Heart left ventricle (tissue), 16 donors: ENCODE data around the gene DGUOK. TPM values are rescaled to one million over a fixed set of nuclear protein-coding genes. Genes with fewer than 3 reads are reported as not detected.

Experiments
- ATAC-seq, 4 donors: fragments of 200-7000 bp; cut with Tn5 transposase; one replicate each; pipeline ENCODE4 v1.9.1; 2020 to 2022; ENCODE audit warnings: moderate library complexity in 4 of 4, mild to moderate bottlenecking in 3 of 4, moderate number of reproducible peaks in 1 of 4
- DNase-seq, 5 donors: peaks; one replicate each; pipeline ENCODE4 v3.0.0-alpha.2; 2020
- H3K27ac ChIP-seq, 12 donors: fragments of 200-600 bp; sonication (generic) in 4 of 12; one replicate each; pipeline versions ENCODE4 v1.5.0 to v1.8.0; 2016 to 2022; ENCODE audit warnings: mild to moderate bottlenecking in 2 of 12
- H3K27me3 ChIP-seq, 9 donors: fragments of 200-600 bp; sonication (generic) in 2 of 9; one replicate each; pipeline versions ENCODE4 v1.5.1 to v1.8.0; 2016 to 2022; ENCODE audit warnings: mild to moderate bottlenecking in 3 of 9
- H3K36me3 ChIP-seq, 9 donors: fragments of 200-600 bp; sonication (generic) in 2 of 9; one replicate each; pipeline versions ENCODE4 v1.5.0 to v1.8.0; 2018 to 2022; ENCODE audit warnings: mild to moderate bottlenecking in 2 of 9
- H3K4me1 ChIP-seq, 12 donors: fragments of 200-600 bp; sonication (generic) in 4 of 12; one replicate each; pipeline versions ENCODE4 v1.5.0 to v1.8.0; 2016 to 2022; ENCODE audit warnings: mild to moderate bottlenecking in 3 of 12
- H3K4me3 ChIP-seq, 12 donors: fragments of 200-600 bp; sonication (generic) in 4 of 12; one replicate each; pipeline versions ENCODE4 v1.5.0 to v1.8.0; 2017 to 2022; ENCODE audit warnings: mild to moderate bottlenecking in 9 of 12, moderate library complexity in 4 of 12
- H3K9me3 ChIP-seq, 12 donors: fragments of 200-600 bp; sonication (generic) in 4 of 12; one replicate each; pipeline versions ENCODE4 v1.5.0 to v1.8.0; 2016 to 2022; ENCODE audit warnings: mild to moderate bottlenecking in 1 of 12
- POLR2A ChIP-seq, 2 donors: fragments of 450-650 bp; IDR thresholded peaks; one replicate each; pipeline ENCODE4 v1.6.1; 2017; ENCODE audit warnings: antibody characterized with exemption in 2 of 2, mild to moderate bottlenecking in 2 of 2, moderate library complexity in 2 of 2
- WGBS, 4 donors: extraction: QIAGEN DNeasy Blood & Tissue Kit in 2 of 4; methylation state at CpG; one replicate each; pipeline versions ENCODE4 v1.1.5 to v1.1.7; 2013 to 2018; 5-methylcytosine and 5-hydroxymethylcytosine counted together
- intact Hi-C, 10 donors: fragments of 100-400 bp; cut with DNase I; formaldehyde crosslinking; loops; one replicate each; pipeline versions ENCODE4 v1.11.1 to v1.14.2; 2022
- polyA plus RNA-seq, 2 donors: library from polyadenylated mRNA; stranded (reverse); fragments of 200-250 nt; gene quantifications; one replicate each; pipeline ENCODE4 v1.2.3, GENCODE V29; 2013
- total RNA-seq, 9 donors: library from RNA; depleted of rRNA in 2 of 9; stranded (reverse); fragments of >200 nt in 2 of 9; fragmentation: NEBNext Ultra II Directional in 3 of 9; extraction: Animal tissue kit (Norgen Biotek cat#: 25700) in 3 of 9; gene quantifications; one replicate each; pipeline versions ENCODE4 v1.1.0 to v1.2.4, GENCODE V29; 2016 to 2023
- TF ChIP-seq, protein P1 (sequence below), 12 donors: fragments of 200-600 bp; sonication (generic) in 4 of 12; IDR thresholded peaks; one replicate each; pipeline versions ENCODE4 v1.5.0 to v1.8.0; 2018 to 2022; ENCODE audit warnings: antibody characterized with exemption in 12 of 12, mild to moderate bottlenecking in 5 of 12
- donor health status: ischemic (EF 13 %, LVEDD 7.1; RV severe dilation, severe dysfunction).
- donor health status: healthy with polysubstance abuse.
- donor health status: DM: no; HTN: yes; CAD: no.
- donor health status: DM: no; HTN: no; CAD: no.
- donor health status: ischemic (EF 25% LVEDD 6.9; RV normal size, moderate dysfunction).
- donor health status: ischemic (EF 25% LVEDD 5.7; RV mildly dilated, moderate dysfunction).
- donor health status: healthy.
- donor health status: DM: yes; HTN: yes; CAD: no.
- donor health status: ischemic (EF 35%, LVEDD 5.7; RV mildly dilated, moderate dysfunction).
- donor health status: nonischemic (EF 11% LVEDD 7.7; RV severe dilation, severe dysfunction).
- donor health status: DM: yes; HTN: yes; CAD: no.
- donor health status: PGD.
- donor health status: ischemic (EF 29% LVEDD 5.4; RV normal size, mild dysfunction).
- donor health status: nonischemic (EF 23%, LVEDD 6.1; RV moderate dilation, normal function).

Gene DGUOK
- total and polyA plus RNA-seq, 11 donors, result 22.6 to 49.2 (median 26.1) TPM

DNA sequence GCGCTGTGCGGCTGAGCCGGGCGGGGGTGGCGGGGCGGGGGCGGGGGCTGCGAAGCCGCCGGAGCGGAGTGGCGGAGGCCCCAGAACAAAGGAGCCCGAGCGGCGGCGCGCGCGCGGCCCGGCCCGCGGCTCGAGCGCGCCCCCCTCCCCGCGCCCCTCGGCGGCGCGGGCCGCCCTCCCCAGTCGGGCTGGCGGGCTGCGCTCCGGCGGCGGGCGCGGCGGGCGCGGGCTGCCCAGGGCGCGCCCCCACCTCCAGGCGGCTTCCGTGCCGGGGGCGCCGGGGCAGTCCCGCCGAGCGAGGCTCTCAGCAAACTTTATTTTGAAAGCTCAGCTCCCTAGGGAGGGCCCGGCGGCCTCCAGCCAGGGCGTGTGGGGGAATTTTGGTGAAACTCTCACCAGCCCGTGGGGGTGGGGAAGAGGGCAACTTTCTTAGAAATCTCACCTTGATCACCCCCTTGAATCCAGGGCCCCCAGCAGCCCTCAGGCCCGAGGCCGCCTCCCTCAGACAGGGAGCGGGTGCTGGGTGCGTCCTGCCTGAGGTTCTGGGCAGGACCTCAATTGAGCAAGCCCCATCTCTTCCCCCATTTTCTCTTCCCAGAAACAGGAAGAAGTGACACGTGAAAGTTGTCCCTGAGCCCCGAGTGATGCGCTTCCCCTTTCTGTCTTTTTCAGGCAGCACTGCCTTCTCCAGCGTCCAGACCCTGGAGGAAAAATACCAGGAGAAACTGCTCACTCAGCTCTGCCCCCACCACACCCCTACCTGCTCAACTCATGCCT, 58.8 kb downstream of the DGUOK start:
- peak overlapping the region in 10 of 12 donors; percentile 46 to 95 (median 64) for H3K27ac ChIP-seq
- no peaks in the 10 kb centered on the region for H3K9me3 ChIP-seq
- TF ChIP-seq POLR2A (IDR thresholded peaks at IDR 0.05), result peak in 1 of 2 donors; percentile 38
- TF ChIP-seq, protein P1, sequence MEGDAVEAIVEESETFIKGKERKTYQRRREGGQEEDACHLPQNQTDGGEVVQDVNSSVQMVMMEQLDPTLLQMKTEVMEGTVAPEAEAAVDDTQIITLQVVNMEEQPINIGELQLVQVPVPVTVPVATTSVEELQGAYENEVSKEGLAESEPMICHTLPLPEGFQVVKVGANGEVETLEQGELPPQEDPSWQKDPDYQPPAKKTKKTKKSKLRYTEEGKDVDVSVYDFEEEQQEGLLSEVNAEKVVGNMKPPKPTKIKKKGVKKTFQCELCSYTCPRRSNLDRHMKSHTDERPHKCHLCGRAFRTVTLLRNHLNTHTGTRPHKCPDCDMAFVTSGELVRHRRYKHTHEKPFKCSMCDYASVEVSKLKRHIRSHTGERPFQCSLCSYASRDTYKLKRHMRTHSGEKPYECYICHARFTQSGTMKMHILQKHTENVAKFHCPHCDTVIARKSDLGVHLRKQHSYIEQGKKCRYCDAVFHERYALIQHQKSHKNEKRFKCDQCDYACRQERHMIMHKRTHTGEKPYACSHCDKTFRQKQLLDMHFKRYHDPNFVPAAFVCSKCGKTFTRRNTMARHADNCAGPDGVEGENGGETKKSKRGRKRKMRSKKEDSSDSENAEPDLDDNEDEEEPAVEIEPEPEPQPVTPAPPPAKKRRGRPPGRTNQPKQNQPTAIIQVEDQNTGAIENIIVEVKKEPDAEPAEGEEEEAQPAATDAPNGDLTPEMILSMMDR (IDR thresholded peaks at IDR 0.05), result no peak
- peak in 4 of 5 donors; percentile 53 to 77 (median 56) for DNase-seq
- H3K27me3 ChIP-seq, result no peaks in the 10 kb centered on the region
- ATAC-seq, result peak in 3 of 4 donors; percentile 5 to 11 (median 11)
- 3 to 33% (median 16%) methylated on average over 9 to 66 of the region's 66 CpGs for WGBS, 4 donors
- H3K4me3 ChIP-seq, result peak overlapping the region; percentile 31 to 71 (median 60)
- peaks cover 0 to 7% (median 0%) of the 10 kb centered on the region in 9 donors for H3K36me3 ChIP-seq
- H3K4me1 ChIP-seq, result peaks cover 0 to 84% (median 51%) of the 10 kb centered on the region in 12 donors
- intact Hi-C loops, result loop anchor here in 5 of 10 donors (2.0 to 10.0 kb wide), 6 partner anchors 58 to 161 kb away; partner anchors contain the start of genes DGUOK (in 4 of the 5) and STAMBP (in 4 of the 5)

DNA sequence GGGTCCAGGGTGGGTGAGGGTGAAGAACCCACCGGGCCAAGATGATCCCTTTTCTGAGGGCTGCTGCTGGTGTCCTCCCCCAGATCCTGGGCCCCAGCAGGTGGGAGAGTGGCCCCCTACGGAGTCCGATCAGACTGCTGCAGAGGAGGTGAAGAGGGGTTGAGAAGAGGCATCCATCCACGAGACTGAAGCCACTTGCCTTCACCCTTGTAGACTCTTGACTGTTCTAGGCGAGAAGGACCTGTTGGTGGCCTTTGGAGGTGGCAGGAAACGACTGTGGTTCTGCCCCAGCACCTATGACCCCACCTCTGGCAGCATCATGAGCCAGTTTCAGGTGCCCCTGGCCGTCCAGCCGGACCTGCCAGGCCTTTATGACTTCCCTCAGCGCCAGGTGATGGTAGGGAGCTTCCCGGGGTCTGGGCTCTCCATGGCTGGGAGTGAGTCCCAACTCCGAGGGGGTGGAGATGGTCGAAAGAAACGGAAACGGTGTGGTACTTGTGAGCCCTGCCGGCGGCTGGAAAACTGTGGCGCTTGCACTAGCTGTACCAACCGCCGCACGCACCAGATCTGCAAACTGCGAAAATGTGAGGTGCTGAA, 59.5 kb downstream of the DGUOK start:
- no peaks in the 10 kb centered on the region for H3K27me3 ChIP-seq
- no peak for TF ChIP-seq POLR2A (IDR thresholded peaks at IDR 0.05)
- TF ChIP-seq, protein P1 (IDR thresholded peaks at IDR 0.05), result no peak
- peak overlapping the region in 10 of 12 donors; percentile 45 to 71 (median 61) for H3K4me3 ChIP-seq
- no peak for ATAC-seq
- H3K36me3 ChIP-seq, result peaks cover 0 to 10% (median 0%) of the 10 kb centered on the region in 9 donors
- 91 to 94% (median 93%) methylated on average over 21 of the region's 21 CpGs for WGBS, 4 donors
- peaks cover 0 to 78% (median 46%) of the 10 kb centered on the region in 12 donors for H3K4me1 ChIP-seq
- DNase-seq, result no peak
- H3K9me3 ChIP-seq, result no peaks in the 10 kb centered on the region
- intact Hi-C loops, result loop anchor here in 5 of 10 donors (5.0 to 10.0 kb wide), 5 partner anchors 59 to 161 kb away; partner anchors contain the start of genes STAMBP (in 4 of the 5) and DGUOK (in 3 of the 5)
- peak overlapping the region in 7 of 12 donors; percentile 46 to 95 (median 55) for H3K27ac ChIP-seq

DNA sequence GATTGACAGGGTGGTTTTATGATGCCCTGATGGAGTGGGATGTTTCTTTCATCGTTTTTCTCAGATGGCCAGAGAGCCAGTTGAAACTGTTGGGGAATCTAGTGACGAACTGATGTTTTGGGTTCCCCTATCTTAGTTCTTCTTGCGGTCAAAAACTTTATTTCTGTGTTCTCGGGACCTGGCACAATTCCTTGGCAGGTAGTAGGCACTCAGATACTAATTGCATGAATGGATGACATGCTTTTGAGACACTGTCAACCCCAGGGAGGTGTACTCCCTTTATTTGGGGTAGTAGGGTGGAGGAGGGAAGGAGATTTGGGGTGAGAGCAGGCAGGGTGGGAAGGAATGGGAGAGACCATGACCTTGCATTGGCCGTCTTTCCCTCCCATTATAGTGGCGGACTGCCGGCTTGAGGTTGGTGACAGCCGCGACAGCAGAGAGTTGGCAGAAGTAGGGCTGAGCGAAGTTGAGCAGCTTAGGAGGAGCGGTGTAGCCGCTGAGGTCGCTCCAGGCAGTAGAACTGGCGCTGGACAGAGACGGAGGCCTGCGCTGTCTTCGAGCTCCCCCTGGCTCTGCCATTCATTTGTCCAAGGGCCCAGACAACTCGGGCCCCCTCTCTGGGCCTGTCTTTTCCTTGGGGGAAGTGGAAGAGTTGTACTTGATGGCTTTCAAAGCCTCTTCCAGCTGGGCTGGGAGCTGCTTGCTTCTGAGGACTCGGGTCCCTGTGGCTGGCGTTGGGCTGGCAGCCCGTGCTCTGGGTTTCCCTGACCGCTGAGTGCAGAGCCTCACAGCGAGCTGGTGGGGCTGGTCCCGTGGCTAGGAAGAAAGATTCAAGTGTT, 60.6 kb downstream of the DGUOK start:
- Histone ChIP-seq H3K36me3 (peaks cover 0 to 10% (median 0%) of the 10 kb centered on the region in 9 donors), H3K4me1 (peaks cover 0 to 66% (median 35%) of the 10 kb centered on the region in 12 donors), H3K9me3 (no peaks in the 10 kb centered on the region), H3K4me3 (peak overlapping the region in 9 of 12 donors; percentile 12 to 70 (median 22)), H3K27me3 (no peaks in the 10 kb centered on the region), H3K27ac (peak overlapping the region in 1 of 12 donors; percentile 53)
- DNase-seq (peak in 4 of 5 donors; percentile 48 to 76 (median 62)), ATAC-seq (peak; percentile 66 to 82 (median 74))
- TF ChIP-seq POLR2A (IDR thresholded peaks at IDR 0.05), result no peak
- TF ChIP-seq, protein P1 (IDR thresholded peaks at IDR 0.05), result peak; percentile 24 to 61 (median 36)
- 34 to 43% (median 41%) methylated on average over 24 of the region's 24 CpGs for WGBS, 4 donors
- intact Hi-C loops, result loop anchor here in 5 of 10 donors (5.0 to 10.0 kb wide), 5 partner anchors 60 to 163 kb away; partner anchors contain the start of genes STAMBP (in 4 of the 5) and DGUOK (in 3 of the 5)
